ENCODE results near the gene ADAMTS2. TPM values are rescaled to one million over a fixed set of nuclear protein-coding genes. Genes with fewer than 3 reads are reported as not detected.

Gene ADAMTS2
- total and polyA plus RNA-seq, 11 donors, result 1.1 to 23.0 (median 5.5) TPM

DNA sequence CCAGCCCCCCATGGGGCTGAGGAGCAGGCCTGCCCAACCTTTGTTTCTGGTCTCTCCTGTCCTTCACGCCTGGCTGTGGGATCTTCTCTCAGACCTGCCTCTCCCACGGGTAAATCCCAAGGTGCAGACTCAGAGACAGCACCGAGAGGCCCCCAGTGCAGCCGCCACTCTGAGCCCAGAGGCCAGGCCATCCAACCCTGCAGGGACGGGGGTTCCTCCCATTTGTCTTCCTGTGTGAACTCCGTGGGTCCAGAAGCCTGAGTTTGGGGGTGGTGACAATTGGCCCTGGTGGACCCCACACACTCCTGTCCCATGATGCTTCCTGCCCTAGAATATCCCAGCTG lies 123.4 kb downstream of the ADAMTS2 start:
- ATAC-seq (no peak), DNase-seq (peak in 1 of 5 donors; percentile 18)
- Histone ChIP-seq H3K9me3 (no peaks in the 10 kb centered on the region), H3K4me1 (no peaks in the 10 kb centered on the region), H3K27me3 (no peaks in the 10 kb centered on the region), H3K36me3 (no peaks in the 10 kb centered on the region), H3K4me3 (no peak overlapping the region), H3K27ac (no peak overlapping the region)
- TF ChIP-seq, protein P1, sequence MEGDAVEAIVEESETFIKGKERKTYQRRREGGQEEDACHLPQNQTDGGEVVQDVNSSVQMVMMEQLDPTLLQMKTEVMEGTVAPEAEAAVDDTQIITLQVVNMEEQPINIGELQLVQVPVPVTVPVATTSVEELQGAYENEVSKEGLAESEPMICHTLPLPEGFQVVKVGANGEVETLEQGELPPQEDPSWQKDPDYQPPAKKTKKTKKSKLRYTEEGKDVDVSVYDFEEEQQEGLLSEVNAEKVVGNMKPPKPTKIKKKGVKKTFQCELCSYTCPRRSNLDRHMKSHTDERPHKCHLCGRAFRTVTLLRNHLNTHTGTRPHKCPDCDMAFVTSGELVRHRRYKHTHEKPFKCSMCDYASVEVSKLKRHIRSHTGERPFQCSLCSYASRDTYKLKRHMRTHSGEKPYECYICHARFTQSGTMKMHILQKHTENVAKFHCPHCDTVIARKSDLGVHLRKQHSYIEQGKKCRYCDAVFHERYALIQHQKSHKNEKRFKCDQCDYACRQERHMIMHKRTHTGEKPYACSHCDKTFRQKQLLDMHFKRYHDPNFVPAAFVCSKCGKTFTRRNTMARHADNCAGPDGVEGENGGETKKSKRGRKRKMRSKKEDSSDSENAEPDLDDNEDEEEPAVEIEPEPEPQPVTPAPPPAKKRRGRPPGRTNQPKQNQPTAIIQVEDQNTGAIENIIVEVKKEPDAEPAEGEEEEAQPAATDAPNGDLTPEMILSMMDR (IDR thresholded peaks at IDR 0.05), result no peak
- TF ChIP-seq POLR2A (IDR thresholded peaks at IDR 0.05), result no peak
- WGBS, 4 donors, result 78 to 83% (median 80%) methylated on average over 6 of the region's 6 CpGs
- intact Hi-C loops (cut with DNase I), result no loop called here

DNA sequence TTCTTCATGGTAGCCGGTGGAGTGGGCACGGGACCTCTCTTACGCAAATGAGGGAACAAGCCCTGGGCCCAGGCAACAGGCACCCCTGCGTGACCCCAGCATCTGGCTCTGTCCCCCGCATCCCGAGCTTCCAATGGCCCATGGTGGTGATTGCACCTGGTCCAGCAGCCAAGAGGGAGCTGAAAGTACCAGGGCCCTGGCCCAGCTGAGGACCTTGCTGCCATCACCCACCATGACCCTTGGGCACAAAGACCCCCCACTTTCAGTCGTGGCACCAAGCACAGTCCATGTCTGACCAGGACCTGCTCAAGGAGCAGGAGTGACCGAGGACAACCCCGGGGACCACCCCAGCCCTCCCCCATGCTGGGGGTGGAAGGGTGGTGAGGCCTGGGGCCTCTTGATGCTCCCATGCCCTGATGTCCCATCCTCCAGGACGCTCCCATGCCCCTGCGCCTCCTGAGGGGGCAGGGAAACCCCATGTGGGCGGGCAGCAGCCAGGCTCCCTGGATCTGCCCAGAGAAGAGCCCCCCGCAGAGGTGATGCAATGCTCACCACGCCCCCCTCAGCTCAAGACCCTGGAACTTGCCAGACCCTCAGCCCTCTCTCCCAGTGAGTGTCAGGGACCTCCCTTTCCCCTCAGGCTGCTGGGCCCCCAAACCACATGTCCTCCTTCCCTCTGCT lies 123.9 kb downstream of the ADAMTS2 start:
- intact Hi-C loops (cut with DNase I), result no loop called here
- TF ChIP-seq, protein P1 (IDR thresholded peaks at IDR 0.05), result no peak
- no peak for TF ChIP-seq POLR2A (IDR thresholded peaks at IDR 0.05)
- H3K9me3 ChIP-seq, result no peaks in the 10 kb centered on the region
- H3K27me3 ChIP-seq, result no peaks in the 10 kb centered on the region
- no peaks in the 10 kb centered on the region for H3K4me1 ChIP-seq
- ATAC-seq (no peak), DNase-seq (peak in 1 of 5 donors; percentile 18)
- no peaks in the 10 kb centered on the region for H3K36me3 ChIP-seq
- WGBS, 4 donors, result 88 to 94% (median 91%) methylated on average over 9 to 14 of the region's 14 CpGs
- no peak overlapping the region for H3K4me3 ChIP-seq
- no peak overlapping the region for H3K27ac ChIP-seq

GRCh38 chr5:179220716-179221115 lies 124.5 kb downstream of the ADAMTS2 start:
- intact Hi-C loops (cut with DNase I), result no loop called here
- H3K4me3 ChIP-seq, result no peak overlapping the region
- no peak for TF ChIP-seq POLR2A (IDR thresholded peaks at IDR 0.05)
- TF ChIP-seq, protein P1 (IDR thresholded peaks at IDR 0.05), result no peak
- no peaks in the 10 kb centered on the region for H3K36me3 ChIP-seq
- no peaks in the 10 kb centered on the region for H3K27me3 ChIP-seq
- ATAC-seq (no peak), DNase-seq (peak in 1 of 5 donors; percentile 7)
- no peaks in the 10 kb centered on the region for H3K9me3 ChIP-seq
- H3K4me1 ChIP-seq, result no peaks in the 10 kb centered on the region
- 81 to 91% (median 84%) methylated on average over 8 of the region's 8 CpGs for WGBS, 4 donors
- H3K27ac ChIP-seq, result no peak overlapping the region

DNA sequence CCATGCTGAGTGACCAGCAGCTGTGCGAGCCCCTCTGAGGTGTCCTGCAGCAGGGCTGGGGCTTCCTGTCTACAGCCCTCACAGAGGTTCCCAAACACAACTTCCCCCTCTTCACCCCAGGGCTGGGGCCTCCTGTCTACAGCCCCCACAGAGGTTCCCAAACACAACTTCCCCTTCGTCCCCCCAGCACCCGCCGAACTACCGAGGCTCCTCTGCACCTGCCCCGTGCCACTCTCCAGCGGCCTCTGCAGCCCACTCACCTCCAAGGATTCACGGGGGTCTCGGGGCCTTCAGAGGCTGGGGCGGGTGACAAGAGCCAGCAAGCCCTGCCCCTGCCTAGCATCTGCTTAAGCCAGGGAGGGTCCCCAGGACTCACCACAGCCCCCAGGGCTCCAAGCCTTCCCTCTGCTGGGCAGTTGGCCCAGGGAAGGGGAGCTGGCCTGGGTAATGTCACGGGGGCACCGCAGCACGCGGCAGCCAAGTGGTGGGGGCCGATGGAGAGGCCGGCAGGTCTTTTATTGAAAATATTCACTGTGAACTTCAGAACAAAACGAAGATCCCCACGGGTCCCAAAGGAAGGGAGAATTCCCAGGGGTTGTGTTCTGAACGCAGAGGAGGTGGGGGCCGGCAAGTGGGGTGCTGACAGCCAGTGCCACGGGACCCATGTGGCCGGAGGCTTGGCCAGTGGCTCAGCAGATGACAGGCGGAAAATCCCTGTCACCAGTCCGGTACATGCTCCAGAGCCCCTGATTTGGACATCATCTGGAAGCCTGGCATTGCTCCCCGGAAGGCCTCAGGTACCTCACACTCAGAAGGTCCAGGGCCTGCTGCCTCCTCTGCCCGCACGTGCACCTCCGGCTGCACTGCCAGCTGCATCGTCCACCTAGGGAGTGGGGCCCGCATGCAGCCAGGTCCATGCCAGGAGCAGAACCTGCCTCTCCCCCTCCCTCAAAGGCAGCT lies 125.3 kb downstream of the ADAMTS2 start:
- 76 to 84% (median 80%) methylated on average over 26 to 30 of the region's 30 CpGs for WGBS, 4 donors
- ATAC-seq (no peak), DNase-seq (peak in 1 of 5 donors; percentile 16)

More for the DNA sequence above, 125.3 kb downstream of the ADAMTS2 start:
- no peaks in the 10 kb centered on the region for H3K36me3 ChIP-seq
- H3K4me3 ChIP-seq, result no peak overlapping the region
- no peaks in the 10 kb centered on the region for H3K27me3 ChIP-seq
- no peaks in the 10 kb centered on the region for H3K4me1 ChIP-seq
- no peaks in the 10 kb centered on the region for H3K9me3 ChIP-seq
- no peak overlapping the region for H3K27ac ChIP-seq
- TF ChIP-seq, protein P1 (IDR thresholded peaks at IDR 0.05), result no peak
- no peak for TF ChIP-seq POLR2A (IDR thresholded peaks at IDR 0.05)
- intact Hi-C loops (cut with DNase I), result no loop called here
